ENCODE measurements around the gene RGS12. TPM values are rescaled to one million over a fixed set of nuclear protein-coding genes. Genes with fewer than 3 reads are reported as not detected.

RGS12 gene
- total and polyA plus RNA-seq, 2 experiments from 2014 or later, result 9.3 to 13.2 TPM

GRCh38 chr4:3307486-3307885, 14.7 kb downstream of the RGS12 start:
- Histone ChIP-seq H3K79me2 (ENCODE audit: insufficient read depth) (peaks cover 7% of the 10 kb centered on the region; the same call in 1 of the 2 replicates), H3K4me3 (no peak overlapping the region), H2AFZ (no peak overlapping the region), H3K27me3 (replicated peaks; ENCODE audit: insufficient read depth) (no peaks in the 10 kb centered on the region), H3K4me1 (ENCODE audit: insufficient read depth) (peaks cover 14% of the 10 kb centered on the region; the same call in 1 of the 2 replicates), H3K9me3 (ENCODE audit: low read depth) (no peaks in the 10 kb centered on the region), H4K20me1 (ENCODE audit: insufficient read depth) (no peaks in the 10 kb centered on the region), H3F3A (ENCODE audit: insufficient read depth) (no peaks in the 10 kb centered on the region), H3K4me2 (ENCODE audit: unreplicated experiment) (no peak overlapping the region), H3K27ac (no peak overlapping the region), H3K9ac (no peak overlapping the region), H3K36me3 (ENCODE audit: low read depth) (no peaks in the 10 kb centered on the region), H3K9me2 (ENCODE audit: insufficient read depth) (no peaks in the 10 kb centered on the region)
- TF ChIP-seq EZH2phosphoT487 (IDR thresholded peaks at IDR 0.05; ENCODE audit: insufficient read depth, low read depth) (no peak), EZH2 (IDR thresholded peaks at IDR 0.05; ENCODE audit: insufficient read depth, poor library complexity, severe bottlenecking) (no peak)
- 86 to 88% methylated on average over 12 of the region's 12 CpGs for WGBS, 2 experiments (ENCODE audit: low coverage in 1 of 2, low lambda C conversion rate in 2 of 2, missing lambda C conversion rate in 2 of 2)
- in situ Hi-C loops (cut with MboI), result no loop called here
- no peak for DNase-seq

- Histone ChIP-seq H3K9me2 (ENCODE audit: insufficient read depth) (no peaks in the 10 kb centered on the region), H3K9ac (no peak overlapping the region), H3F3A (ENCODE audit: insufficient read depth) (no peaks in the 10 kb centered on the region), H3K36me3 (ENCODE audit: low read depth) (no peaks in the 10 kb centered on the region), H4K20me1 (ENCODE audit: insufficient read depth) (no peaks in the 10 kb centered on the region), H3K4me1 (ENCODE audit: insufficient read depth) (peaks cover 14% of the 10 kb centered on the region; the same call in 1 of the 2 replicates), H3K4me3 (no peak overlapping the region), H3K9me3 (ENCODE audit: low read depth) (no peaks in the 10 kb centered on the region), H3K27me3 (replicated peaks; ENCODE audit: insufficient read depth) (no peaks in the 10 kb centered on the region), H3K27ac (no peak overlapping the region), H2AFZ (no peak overlapping the region), H3K4me2 (ENCODE audit: unreplicated experiment) (no peak overlapping the region), H3K79me2 (ENCODE audit: insufficient read depth) (peaks cover 7% of the 10 kb centered on the region; the same call in 1 of the 2 replicates)
- no peak for TF ChIP-seq EZH2 (IDR thresholded peaks at IDR 0.05; ENCODE audit: insufficient read depth, poor library complexity, severe bottlenecking)
- no peak for TF ChIP-seq EZH2phosphoT487 (IDR thresholded peaks at IDR 0.05; ENCODE audit: insufficient read depth, low read depth)
- in situ Hi-C loops (cut with MboI), result no loop called here
- 89 to 90% methylated on average over 26 to 31 of the region's 31 CpGs for WGBS, 2 experiments (ENCODE audit: low coverage in 1 of 2, low lambda C conversion rate in 2 of 2, missing lambda C conversion rate in 2 of 2)
- DNase-seq, result no peak
These were observed 15.2 kb downstream of the RGS12 start for GRCh38 chr4:3307891-3308575.

- WGBS, 2 experiments (ENCODE audit: low coverage in 1 of 2, low lambda C conversion rate in 2 of 2, missing lambda C conversion rate in 2 of 2), result 78 to 83% methylated on average over 14 of the region's 14 CpGs
- Histone ChIP-seq H3K36me3 (ENCODE audit: low read depth) (no peaks in the 10 kb centered on the region), H3K4me1 (ENCODE audit: insufficient read depth) (peaks cover 14% of the 10 kb centered on the region; the same call in 1 of the 2 replicates), H2AFZ (no peak overlapping the region), H3K9me2 (ENCODE audit: insufficient read depth) (no peaks in the 10 kb centered on the region), H3K27ac (no peak overlapping the region), H3K79me2 (ENCODE audit: insufficient read depth) (peaks cover 7% of the 10 kb centered on the region; the same call in 1 of the 2 replicates), H3K9ac (no peak overlapping the region), H3K9me3 (ENCODE audit: low read depth) (no peaks in the 10 kb centered on the region), H3K4me3 (no peak overlapping the region), H3F3A (ENCODE audit: insufficient read depth) (no peaks in the 10 kb centered on the region), H3K4me2 (ENCODE audit: unreplicated experiment) (no peak overlapping the region), H4K20me1 (ENCODE audit: insufficient read depth) (no peaks in the 10 kb centered on the region), H3K27me3 (replicated peaks; ENCODE audit: insufficient read depth) (no peaks in the 10 kb centered on the region)
- TF ChIP-seq EZH2 (IDR thresholded peaks at IDR 0.05; ENCODE audit: insufficient read depth, poor library complexity, severe bottlenecking), result no peak
- no peak for TF ChIP-seq EZH2phosphoT487 (IDR thresholded peaks at IDR 0.05; ENCODE audit: insufficient read depth, low read depth)
- DNase-seq, result no peak
- in situ Hi-C loops (cut with MboI), result no loop called here
These were observed 15.9 kb downstream of the RGS12 start for GRCh38 chr4:3308691-3309090.

- WGBS, 2 experiments (ENCODE audit: low coverage in 1 of 2, low lambda C conversion rate in 2 of 2, missing lambda C conversion rate in 2 of 2), result 87 to 90% methylated on average over 17 to 21 of the region's 21 CpGs
These were observed 17.7 kb downstream of the RGS12 start for GRCh38 chr4:3310301-3311094.

More at GRCh38 chr4:3310301-3311094, 17.7 kb downstream of the RGS12 start:
- Histone ChIP-seq H3K9ac (no peak overlapping the region), H3F3A (ENCODE audit: insufficient read depth) (no peaks in the 10 kb centered on the region), H3K4me1 (ENCODE audit: insufficient read depth) (peaks cover 5% of the 10 kb centered on the region; the same call in 1 of the 2 replicates), H3K79me2 (ENCODE audit: insufficient read depth) (peaks cover 7% of the 10 kb centered on the region; the same call in 1 of the 2 replicates), H3K36me3 (ENCODE audit: low read depth) (no peaks in the 10 kb centered on the region), H4K20me1 (ENCODE audit: insufficient read depth) (no peaks in the 10 kb centered on the region), H3K4me3 (no peak overlapping the region), H3K9me3 (ENCODE audit: low read depth) (no peaks in the 10 kb centered on the region), H2AFZ (no peak overlapping the region), H3K27ac (no peak overlapping the region), H3K4me2 (ENCODE audit: unreplicated experiment) (no peak overlapping the region), H3K27me3 (replicated peaks; ENCODE audit: insufficient read depth) (no peaks in the 10 kb centered on the region), H3K9me2 (ENCODE audit: insufficient read depth) (no peaks in the 10 kb centered on the region)
- no peak for DNase-seq
- TF ChIP-seq EZH2phosphoT487 (IDR thresholded peaks at IDR 0.05; ENCODE audit: insufficient read depth, low read depth), result no peak
- no peak for TF ChIP-seq EZH2 (IDR thresholded peaks at IDR 0.05; ENCODE audit: insufficient read depth, poor library complexity, severe bottlenecking)
- in situ Hi-C loops (cut with MboI), result no loop called here

Measured in GM23248 (cell line).